HepG2 (cell line): Measurements from ENCODE around the gene YEATS4.

Experiments
- ATF1 ChIP-seq: IDR thresholded peaks from 2 replicates; pipeline ENCODE4 v1.6.1; 2016; ENCODE audit warnings: mild to moderate bottlenecking, control low read depth
- JUNB ChIP-seq: sonication (generic); formaldehyde crosslinking; IDR thresholded peaks from 2 replicates; pipeline ENCODE4 v1.8.0; 2022; ENCODE audit warnings: missing genetic modification reagents, mild to moderate bottlenecking, borderline replicate concordance
- TF ChIP-seq, protein P1 (sequence below): sonication (generic); formaldehyde crosslinking; IDR thresholded peaks from 2 replicates; pipeline ENCODE4 v1.5.0; 2020; ENCODE audit warnings: mild to moderate bottlenecking, missing genetic modification reagents, moderate library complexity
- TF ChIP-seq, protein P2 (sequence below), 2 experiments: IDR thresholded peaks; 2 replicates each; pipeline ENCODE4 v1.6.1; 2011 to 2012; ENCODE audit warnings: low read length in 2 of 2, borderline replicate concordance in 1 of 2, low read depth in 1 of 2, mild to moderate bottlenecking in 1 of 2, moderate library complexity in 1 of 2
- TF ChIP-seq, protein P3 (sequence below): sonication (generic); formaldehyde crosslinking; IDR thresholded peaks from 2 replicates; pipeline ENCODE4 v1.4.0; 2020; ENCODE audit warnings: missing genetic modification reagents
- TF ChIP-seq, protein P4 (sequence below): IDR thresholded peaks from 2 replicates; pipeline ENCODE4 v1.6.1; 2012; ENCODE audit warnings: inconsistent platforms

DNA sequence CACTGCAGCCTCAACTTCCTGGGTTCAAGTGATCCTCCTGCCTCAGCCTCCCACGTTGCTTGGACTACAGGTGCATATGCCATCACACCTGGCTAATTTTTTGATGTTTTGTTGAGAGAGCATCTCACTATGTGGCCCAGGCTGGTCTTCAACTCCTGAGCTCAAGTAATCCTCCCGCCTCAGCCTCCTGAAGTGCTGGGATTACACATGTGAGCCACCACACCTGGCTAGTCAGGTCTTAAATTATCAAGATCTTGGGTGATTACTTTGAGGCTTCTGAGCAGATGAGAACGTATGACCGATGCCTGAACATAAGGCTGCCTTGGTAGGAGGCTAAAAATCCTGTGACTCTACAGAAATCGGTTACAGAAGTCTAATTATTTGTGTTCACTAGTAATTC lies 57.7 kb downstream of the YEATS4 start:
- TF ChIP-seq, protein P1, sequence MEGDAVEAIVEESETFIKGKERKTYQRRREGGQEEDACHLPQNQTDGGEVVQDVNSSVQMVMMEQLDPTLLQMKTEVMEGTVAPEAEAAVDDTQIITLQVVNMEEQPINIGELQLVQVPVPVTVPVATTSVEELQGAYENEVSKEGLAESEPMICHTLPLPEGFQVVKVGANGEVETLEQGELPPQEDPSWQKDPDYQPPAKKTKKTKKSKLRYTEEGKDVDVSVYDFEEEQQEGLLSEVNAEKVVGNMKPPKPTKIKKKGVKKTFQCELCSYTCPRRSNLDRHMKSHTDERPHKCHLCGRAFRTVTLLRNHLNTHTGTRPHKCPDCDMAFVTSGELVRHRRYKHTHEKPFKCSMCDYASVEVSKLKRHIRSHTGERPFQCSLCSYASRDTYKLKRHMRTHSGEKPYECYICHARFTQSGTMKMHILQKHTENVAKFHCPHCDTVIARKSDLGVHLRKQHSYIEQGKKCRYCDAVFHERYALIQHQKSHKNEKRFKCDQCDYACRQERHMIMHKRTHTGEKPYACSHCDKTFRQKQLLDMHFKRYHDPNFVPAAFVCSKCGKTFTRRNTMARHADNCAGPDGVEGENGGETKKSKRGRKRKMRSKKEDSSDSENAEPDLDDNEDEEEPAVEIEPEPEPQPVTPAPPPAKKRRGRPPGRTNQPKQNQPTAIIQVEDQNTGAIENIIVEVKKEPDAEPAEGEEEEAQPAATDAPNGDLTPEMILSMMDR (CRISPR knock-in tag) = no peak
- TF ChIP-seq, protein P2, sequence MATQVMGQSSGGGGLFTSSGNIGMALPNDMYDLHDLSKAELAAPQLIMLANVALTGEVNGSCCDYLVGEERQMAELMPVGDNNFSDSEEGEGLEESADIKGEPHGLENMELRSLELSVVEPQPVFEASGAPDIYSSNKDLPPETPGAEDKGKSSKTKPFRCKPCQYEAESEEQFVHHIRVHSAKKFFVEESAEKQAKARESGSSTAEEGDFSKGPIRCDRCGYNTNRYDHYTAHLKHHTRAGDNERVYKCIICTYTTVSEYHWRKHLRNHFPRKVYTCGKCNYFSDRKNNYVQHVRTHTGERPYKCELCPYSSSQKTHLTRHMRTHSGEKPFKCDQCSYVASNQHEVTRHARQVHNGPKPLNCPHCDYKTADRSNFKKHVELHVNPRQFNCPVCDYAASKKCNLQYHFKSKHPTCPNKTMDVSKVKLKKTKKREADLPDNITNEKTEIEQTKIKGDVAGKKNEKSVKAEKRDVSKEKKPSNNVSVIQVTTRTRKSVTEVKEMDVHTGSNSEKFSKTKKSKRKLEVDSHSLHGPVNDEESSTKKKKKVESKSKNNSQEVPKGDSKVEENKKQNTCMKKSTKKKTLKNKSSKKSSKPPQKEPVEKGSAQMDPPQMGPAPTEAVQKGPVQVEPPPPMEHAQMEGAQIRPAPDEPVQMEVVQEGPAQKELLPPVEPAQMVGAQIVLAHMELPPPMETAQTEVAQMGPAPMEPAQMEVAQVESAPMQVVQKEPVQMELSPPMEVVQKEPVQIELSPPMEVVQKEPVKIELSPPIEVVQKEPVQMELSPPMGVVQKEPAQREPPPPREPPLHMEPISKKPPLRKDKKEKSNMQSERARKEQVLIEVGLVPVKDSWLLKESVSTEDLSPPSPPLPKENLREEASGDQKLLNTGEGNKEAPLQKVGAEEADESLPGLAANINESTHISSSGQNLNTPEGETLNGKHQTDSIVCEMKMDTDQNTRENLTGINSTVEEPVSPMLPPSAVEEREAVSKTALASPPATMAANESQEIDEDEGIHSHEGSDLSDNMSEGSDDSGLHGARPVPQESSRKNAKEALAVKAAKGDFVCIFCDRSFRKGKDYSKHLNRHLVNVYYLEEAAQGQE (IDR thresholded peaks at IDR 0.05; ENCODE audit: borderline replicate concordance in 1 of 2, low read depth in 1 of 2, low read length in 2 of 2) = no peak
- no peak for TF ChIP-seq ATF1
- TF ChIP-seq, protein P3, sequence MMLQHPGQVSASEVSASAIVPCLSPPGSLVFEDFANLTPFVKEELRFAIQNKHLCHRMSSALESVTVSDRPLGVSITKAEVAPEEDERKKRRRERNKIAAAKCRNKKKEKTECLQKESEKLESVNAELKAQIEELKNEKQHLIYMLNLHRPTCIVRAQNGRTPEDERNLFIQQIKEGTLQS (CRISPR knock-in tag) = no peak
- TF ChIP-seq, protein P4, sequence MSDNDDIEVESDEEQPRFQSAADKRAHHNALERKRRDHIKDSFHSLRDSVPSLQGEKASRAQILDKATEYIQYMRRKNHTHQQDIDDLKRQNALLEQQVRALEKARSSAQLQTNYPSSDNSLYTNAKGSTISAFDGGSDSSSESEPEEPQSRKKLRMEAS = no peak
- no peak for TF ChIP-seq JUNB
